GM21723 (cell line): ENCODE measurements around the gene KTN1.
A peak's percentile ranks its signal among the peaks of the same experiment; 100 is the strongest.

ENCODE experiments used
- ATAC-seq: cut with Tn5 transposase; IDR thresholded peaks from one replicate; pipeline ENCODE4 v1.9.1; 2021; ENCODE audit warnings: mild to moderate bottlenecking, moderate library complexity; ENCODE audit not compliant: unreplicated experiment

The KTN1 gene

GRCh38 chr14:55609681-55610080 lies 29.7 kb downstream of the KTN1 start:
- ATAC-seq: no peak

GRCh38 chr14:55610713-55611370 lies 30.8 kb downstream of the KTN1 start:
- no peak for ATAC-seq

- ATAC-seq: no peak
These were observed 31.9 kb downstream of the KTN1 start for GRCh38 chr14:55611859-55612258.

GRCh38 chr14:55614304-55614703 lies 34.3 kb downstream of the KTN1 start:
- ATAC-seq: no peak

GRCh38 chr14:55620277-55620676 lies 40.3 kb downstream of the KTN1 start:
- no peak for ATAC-seq

- no peak for ATAC-seq
These were observed 41.0 kb downstream of the KTN1 start for GRCh38 chr14:55620981-55621380.

- no peak for ATAC-seq
These were observed 41.4 kb downstream of the KTN1 start for GRCh38 chr14:55621391-55621790.

GRCh38 chr14:55624913-55625312 lies 44.9 kb downstream of the KTN1 start:
- no peak for ATAC-seq

GRCh38 chr14:55625481-55625880 lies 45.5 kb downstream of the KTN1 start:
- no peak for ATAC-seq

GRCh38 chr14:55626131-55626530 lies 46.1 kb downstream of the KTN1 start:
- no peak for ATAC-seq

GRCh38 chr14:55628426-55628825 lies 48.4 kb downstream of the KTN1 start:
- ATAC-seq: no peak

GRCh38 chr14:55638665-55639064 lies 58.7 kb downstream of the KTN1 start:
- ATAC-seq: no peak

GRCh38 chr14:55641290-55641689 lies 61.3 kb downstream of the KTN1 start:
- no peak for ATAC-seq

GRCh38 chr14:55641954-55642353 lies 61.9 kb downstream of the KTN1 start:
- no peak for ATAC-seq

- ATAC-seq: no peak
These were observed 65.1 kb downstream of the KTN1 start for GRCh38 chr14:55645145-55645544.

- ATAC-seq: no peak
These were observed 66.1 kb downstream of the KTN1 start for GRCh38 chr14:55645845-55646832.

GRCh38 chr14:55650992-55651391 lies 71.0 kb downstream of the KTN1 start:
- ATAC-seq: no peak

GRCh38 chr14:55654243-55654642 lies 74.2 kb downstream of the KTN1 start:
- no peak for ATAC-seq

GRCh38 chr14:55661029-55661428 lies 81.0 kb downstream of the KTN1 start:
- no peak for ATAC-seq

GRCh38 chr14:55662752-55663151 lies 82.7 kb downstream of the KTN1 start:
- no peak for ATAC-seq

GRCh38 chr14:55665067-55665675 lies 85.2 kb downstream of the KTN1 start:
- peak; percentile 79 for ATAC-seq

- ATAC-seq: no peak
These were observed 87.8 kb downstream of the KTN1 start for GRCh38 chr14:55667801-55668200.
